ENCODE data around the gene SERTAD1. TPM values are rescaled to one million over a fixed set of nuclear protein-coding genes. Genes with fewer than 3 reads are reported as not detected.

The SERTAD1 gene
- total and polyA plus RNA-seq, 2 of the 4 experiments (the other 2 are of a cell fraction): 21.1 to 27.4 TPM

- 87% methylated on average over 4 of the region's 8 CpGs; no CpG with 5 or more reads in 1 of the 2 experiments for WGBS, 2 experiments (ENCODE audit: extremely low coverage in 2 of 2, insufficient read length in 1 of 2)
- Histone ChIP-seq H3K4me3 (ENCODE audit: insufficient read depth, low read depth, low read length) (no peak overlapping the region), H3K79me1 (ENCODE audit: low read depth in 1 of 2, low read length in 2 of 2) (no peaks in the 10 kb centered on the region), H3K4ac (ENCODE audit: low read depth, low read length) (no peak overlapping the region), H2BK15ac (ENCODE audit: low read depth, low read length) (no peak overlapping the region), H3K4me1 (ENCODE audit: control insufficient read depth, insufficient read depth, low read length) (no peaks in the 10 kb centered on the region), H4K91ac (ENCODE audit: insufficient read depth, low read depth, low read length) (no peak overlapping the region), H3K14ac (replicated peaks; ENCODE audit: low read depth, low read length) (no peak overlapping the region), H3K27ac (ENCODE audit: insufficient read depth, low read length) (no peak overlapping the region), H2AK9ac (replicated peaks; ENCODE audit: low read depth, low read length, poor library complexity) (no peak overlapping the region), H3K4me2 (ENCODE audit: low read depth, low read length) (no peak overlapping the region), H2BK20ac (ENCODE audit: low read depth, low read length) (no peak overlapping the region), H3K9me1 (ENCODE audit: insufficient read depth, low read length) (no peaks in the 10 kb centered on the region), H4K5ac (ENCODE audit: low read depth, low read length) (no peak overlapping the region), H2BK5ac (ENCODE audit: low read depth, low read length, poor library complexity, severe bottlenecking) (no peak overlapping the region), H3K36me3 (ENCODE audit: control insufficient read depth, insufficient read depth, low read length) (no peaks in the 10 kb centered on the region), H2AFZ (replicated peaks; ENCODE audit: low read length, poor library complexity) (no peak overlapping the region), H4K20me1 (ENCODE audit: insufficient read depth, low read length) (no peaks in the 10 kb centered on the region), H2BK120ac (ENCODE audit: low read depth, low read length) (no peak overlapping the region), H3K27me3 (ENCODE audit: control insufficient read depth, insufficient read depth, low read length) (no peaks in the 10 kb centered on the region), H2AK5ac (ENCODE audit: low read depth, low read length) (no peak overlapping the region; the same call in 1 of the 2 replicates), H3K9ac (ENCODE audit: low read depth, low read length) (no peak overlapping the region), H4K8ac (ENCODE audit: low read depth in 2 of 2, low read length in 2 of 2) (no peak overlapping the region), H3K18ac (ENCODE audit: low read depth, low read length) (no peak overlapping the region), H3K56ac (ENCODE audit: extremely low read depth, insufficient read depth, low read length) (no peak overlapping the region), H3K23ac (ENCODE audit: low read depth, low read length) (no peak overlapping the region), H3K9me3 (ENCODE audit: control insufficient read depth, insufficient read depth, low read length) (no peaks in the 10 kb centered on the region)
- intact Hi-C loops (cut with micrococcal nuclease) (no loop called here), dilution Hi-C loops (cut with HindIII; ENCODE audit: low sequenced_read_pairs, unreplicated experiment) (no loop called here), in situ Hi-C loops (cut with MboI; ENCODE audit: low sequenced_read_pairs) (no loop called here)
- POLR2A ChIA-PET (ENCODE audit: unreplicated experiment): no interaction called here
- ATAC-seq (ENCODE audit: low read depth): no peak
- no TSS peak for BruUV-seq (replicated peaks)
- CTCF ChIA-PET: no interaction called here
- DNase-seq: no peak
- TF ChIP-seq MXI1 (IDR thresholded peaks at IDR 0.05; ENCODE audit: borderline replicate concordance, low read depth, low read length) (no peak), USF2 (IDR thresholded peaks at IDR 0.05; ENCODE audit: low read depth, low read length) (no peak), RFX5 (IDR thresholded peaks at IDR 0.05; ENCODE audit: low read depth, low read length) (no peak), POLR2A (IDR thresholded peaks at IDR 0.05; ENCODE audit: low read depth, low read length) (no peak)
Observed at GRCh38 chr19:40392123-40392522, 33.7 kb downstream of the SERTAD1 start.

Measured in IMR-90 (cell line).